Activated CD8-positive, alpha-beta memory T cell treated with anti-CD3 and anti-CD28 coated beads, Interleukin-2, amount 50 U/mL, for 24 hours (primary cell): ENCODE results near the gene FASN.
A peak's percentile ranks its signal among the peaks of the same experiment; 100 is the strongest.

Experiments used
- DNase-seq: peaks from one replicate; pipeline ENCODE4 v3.0.0-alpha.2; 2020; ENCODE audit errors: extremely low read depth

FASN gene

GRCh38 chr17:82056729-82057621, 41.1 kb downstream of the FASN start:
- DNase-seq: no peak

GRCh38 chr17:82055965-82056728, 41.9 kb downstream of the FASN start:
- no peak for DNase-seq

- no peak for DNase-seq
These were observed 42.7 kb downstream of the FASN start for GRCh38 chr17:82055023-82055964.

GRCh38 chr17:82054351-82055022, 43.5 kb downstream of the FASN start:
- no peak for DNase-seq

- DNase-seq: no peak
These were observed 44.3 kb downstream of the FASN start for GRCh38 chr17:82053556-82054263.

- DNase-seq: no peak
These were observed 44.9 kb downstream of the FASN start for GRCh38 chr17:82053130-82053529.

- no peak for DNase-seq
These were observed 45.4 kb downstream of the FASN start for GRCh38 chr17:82052638-82053059.

- peak; percentile 63 for DNase-seq
These were observed 46.0 kb downstream of the FASN start, which contains the start of the genes GPS1 and RFNG for GRCh38 chr17:82051776-82052637. TSS of gene GPS1 (plus strand) at chr17:82051898. CDS start at chr17:82051932, 34 bp downstream. TSS of gene RFNG (minus strand) at chr17:82051811. CDS start at chr17:82051766, 45 bp downstream.

GRCh38 chr17:82050761-82051641, 47.0 kb downstream of the FASN start:
- DNase-seq: no peak

GRCh38 chr17:82050152-82050760, 47.8 kb downstream of the FASN start:
- no peak for DNase-seq

GRCh38 chr17:82049521-82049971, 48.5 kb downstream of the FASN start:
- DNase-seq: no peak

GRCh38 chr17:82049106-82049505, 48.9 kb downstream of the FASN start:
- no peak for DNase-seq

GRCh38 chr17:82048571-82048971, 49.5 kb downstream of the FASN start:
- no peak for DNase-seq

- DNase-seq: no peak
These were observed 50.0 kb downstream of the FASN start for GRCh38 chr17:82047914-82048570.

- DNase-seq: no peak
These were observed 50.7 kb downstream of the FASN start for GRCh38 chr17:82047379-82047778.

GRCh38 chr17:82046903-82047302, 51.1 kb downstream of the FASN start:
- no peak for DNase-seq

GRCh38 chr17:82045936-82046484, 52.0 kb downstream of the FASN start:
- no peak for DNase-seq
